Left kidney (tissue), 2 donors: ENCODE results near the gene OTOGL. TPM values are rescaled to one million over a fixed set of nuclear protein-coding genes. Genes with fewer than 3 reads are reported as not detected.
A peak's percentile ranks its signal among the peaks of the same experiment; 100 is the strongest.
"Not testable (repeated sequence)": the region's sequence is repeated elsewhere in the genome, so short reads cannot be mapped to it uniquely, and the experiment has no call there.

Experiments
- DNase-seq: peaks from one replicate; pipeline ENCODE4 v3.0.0-alpha.2; 2013
- polyA plus RNA-seq: library from polyadenylated mRNA; unstranded; fragments of 120-200 nt; gene quantifications from one replicate; pipeline ENCODE4 v1.2.1, GENCODE V29; 2013; ENCODE audit not compliant: insufficient read length

OTOGL gene
- polyA plus RNA-seq, 1 donor = 0.95 TPM

DNA sequence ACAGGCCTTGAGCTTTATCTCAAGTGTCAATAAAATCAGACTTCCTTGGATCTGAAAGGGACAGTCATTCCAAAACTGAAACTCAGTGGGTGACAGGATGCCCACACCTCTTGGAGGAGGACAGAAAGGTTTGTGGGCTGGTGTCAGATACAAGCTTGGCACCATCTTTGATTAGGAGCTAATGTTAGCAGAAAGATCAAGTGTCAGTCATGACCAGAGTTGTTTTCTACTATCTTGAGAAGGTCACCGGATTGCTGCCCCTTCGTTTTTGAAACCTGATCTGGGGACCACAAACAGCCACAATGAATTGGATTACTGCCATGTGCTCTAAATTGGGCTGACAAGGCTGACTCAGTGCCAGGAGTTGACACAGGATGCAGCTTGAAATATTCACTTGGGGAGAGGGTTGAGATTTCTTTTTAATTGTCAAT lies 88.3 kb downstream of the OTOGL start:
- peak; percentile 53 for DNase-seq

DNA sequence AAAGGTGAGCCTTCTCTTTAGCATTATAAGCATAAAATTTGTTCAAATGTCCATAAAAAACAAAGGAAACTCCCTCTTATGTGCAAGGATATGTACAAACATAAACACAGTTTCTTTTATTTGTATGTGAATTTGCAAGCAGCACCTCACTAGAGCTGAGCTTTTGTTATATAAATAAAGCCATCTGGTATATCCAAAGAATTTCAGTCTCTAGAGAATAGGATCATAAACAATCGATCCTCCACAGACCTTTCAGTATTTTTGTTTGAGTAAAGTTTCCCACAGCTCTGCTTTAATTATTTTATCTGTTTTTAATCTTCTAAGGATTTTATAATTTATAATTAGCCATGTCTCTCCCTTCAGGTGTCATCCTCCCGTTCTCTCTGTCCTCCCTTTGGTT lies 89.2 kb downstream of the OTOGL start:
- DNase-seq = no peak

DNA sequence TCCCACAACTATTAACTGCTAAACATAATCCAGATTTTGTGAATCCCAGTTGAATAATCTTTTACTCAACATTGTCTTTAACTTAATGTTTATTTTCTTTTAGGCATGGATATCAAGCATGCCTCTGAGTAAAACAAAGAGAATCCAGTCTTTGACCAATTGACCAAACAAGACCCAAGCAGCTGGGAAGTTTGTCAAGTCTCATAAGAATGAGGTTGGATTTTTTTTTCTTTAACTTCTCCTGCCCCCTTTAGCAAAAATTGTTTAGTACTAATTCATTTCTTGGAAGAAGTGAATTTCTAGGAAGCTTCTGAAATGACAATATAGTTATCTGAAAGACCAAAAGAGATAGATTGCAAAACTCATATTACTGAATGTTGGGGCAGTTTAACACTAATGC lies 89.9 kb downstream of the OTOGL start:
- DNase-seq = no peak

DNA sequence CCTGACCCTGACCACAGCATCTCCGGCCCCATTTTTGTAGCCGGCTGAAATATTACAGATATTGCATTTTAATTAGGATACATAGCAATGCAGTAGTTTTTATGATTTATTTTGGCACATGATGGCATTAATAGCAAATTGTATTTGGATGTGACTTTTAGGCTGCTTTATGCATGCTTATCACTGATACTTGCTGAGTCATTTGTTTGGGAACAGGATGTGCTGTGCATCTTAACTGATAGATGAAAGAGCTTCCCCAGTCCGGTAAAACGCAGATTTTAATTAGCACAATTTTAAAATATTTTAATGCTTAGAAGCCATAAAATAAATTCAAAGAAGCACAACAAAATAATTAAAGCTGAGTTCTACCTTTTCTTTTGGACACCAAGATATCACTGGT lies 90.7 kb downstream of the OTOGL start:
- DNase-seq = no peak

DNA sequence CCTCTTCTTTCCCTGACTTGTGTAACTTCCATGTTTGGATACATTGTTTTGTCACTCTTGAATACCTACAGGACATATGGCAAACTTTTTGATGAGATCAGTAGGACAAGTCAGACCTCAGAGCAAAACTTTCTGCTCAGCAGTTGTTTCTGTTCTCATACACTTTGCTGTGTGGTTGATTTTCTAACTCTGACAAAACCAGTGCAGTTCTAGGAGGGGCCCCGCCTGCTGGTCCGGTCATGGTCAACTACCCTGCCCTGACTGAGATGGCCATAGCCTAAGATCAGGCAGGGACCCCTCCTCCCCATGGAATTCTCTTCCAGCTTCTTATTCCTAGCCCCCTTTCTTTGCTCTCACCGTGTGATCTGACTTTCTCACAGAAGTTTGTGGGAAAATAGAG lies 92.8 kb downstream of the OTOGL start:
- no peak for DNase-seq

DNA sequence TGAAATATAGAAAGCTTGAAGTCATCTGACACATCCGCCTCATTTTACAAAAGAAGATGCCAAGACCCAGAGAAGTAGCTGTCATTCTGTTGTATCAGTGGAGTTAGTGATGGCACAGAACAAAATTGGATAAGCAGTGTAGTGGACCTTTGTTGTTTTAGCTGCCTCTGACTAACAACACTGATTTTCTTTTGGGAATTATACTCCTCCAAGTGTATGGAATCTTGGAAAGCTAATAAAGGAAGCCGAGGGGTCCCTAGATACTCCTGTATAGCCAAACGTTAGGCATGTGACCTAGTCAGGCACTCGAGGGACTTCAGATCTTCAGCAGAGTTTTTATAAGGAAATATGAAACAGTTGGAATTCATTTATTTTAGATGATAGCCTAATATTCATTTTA lies 94.5 kb downstream of the OTOGL start:
- DNase-seq = no peak

DNA sequence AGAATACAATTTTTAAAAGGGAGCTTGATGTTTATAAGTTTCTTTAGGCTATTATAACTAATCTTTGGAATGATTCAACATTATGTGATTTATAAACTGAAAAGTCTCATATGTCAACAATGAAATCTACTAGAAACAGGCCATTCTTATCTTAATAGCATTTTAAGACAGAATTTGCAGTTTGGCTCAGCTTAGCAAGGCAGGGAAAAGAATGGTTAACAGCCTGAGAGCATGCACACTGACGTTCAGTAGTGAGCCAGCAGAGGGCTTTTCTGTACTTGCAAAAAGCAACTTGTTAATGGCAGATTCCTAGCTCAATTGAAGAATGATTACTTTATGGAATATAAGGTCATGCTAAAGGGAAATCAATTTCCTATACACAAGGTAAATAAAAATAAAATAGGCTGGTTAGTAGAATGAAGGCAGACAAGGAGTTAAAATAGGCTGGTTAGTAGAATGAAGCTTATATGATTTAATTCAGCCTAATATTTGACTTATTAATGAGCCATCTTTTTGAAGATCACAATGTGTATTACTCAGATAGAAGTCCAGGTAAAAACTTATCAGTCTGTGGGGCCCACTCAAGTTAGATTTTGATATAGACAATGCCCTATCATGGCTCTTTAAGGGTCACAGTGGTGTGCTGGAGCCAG lies 95.9 kb downstream of the OTOGL start:
- no peak for DNase-seq

DNA sequence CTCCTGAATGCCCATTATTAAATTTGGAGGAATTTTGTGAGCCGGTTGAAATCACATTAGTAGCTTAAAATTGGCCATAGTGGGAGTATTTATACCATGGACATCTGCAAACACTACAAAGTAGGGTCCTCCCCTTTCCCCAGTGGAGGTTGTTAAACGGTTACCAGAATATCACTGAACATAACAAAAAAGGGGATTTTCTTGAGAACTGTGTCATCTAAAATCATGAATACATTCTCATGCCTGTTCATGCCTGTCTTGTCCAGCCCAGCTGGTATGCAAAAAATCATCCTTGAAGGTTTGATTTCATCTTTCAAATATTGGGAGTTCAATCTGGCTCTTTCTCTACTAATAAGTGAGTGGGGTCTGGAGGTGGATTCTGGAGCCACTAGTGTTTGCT lies 96.4 kb downstream of the OTOGL start:
- DNase-seq = no peak

DNA sequence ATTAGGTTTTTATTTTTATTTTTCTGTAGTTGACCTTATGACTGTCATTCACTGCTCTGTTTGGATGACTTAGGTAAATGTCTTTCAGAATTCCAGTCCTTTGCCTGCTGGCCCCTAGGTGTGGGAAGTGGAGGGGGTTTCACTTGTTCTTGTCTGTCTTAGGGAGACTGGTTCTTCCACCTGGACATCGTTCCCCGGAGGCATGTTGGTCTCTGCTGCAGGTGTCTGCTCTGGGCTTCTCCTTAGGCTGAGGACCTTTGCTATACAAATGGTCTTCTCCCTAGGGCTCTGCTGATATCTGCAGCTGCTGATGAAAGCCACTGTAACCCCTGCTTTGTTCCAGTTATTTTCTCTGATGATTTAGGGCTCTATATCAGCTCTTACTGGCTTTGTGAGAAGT lies 97.1 kb downstream of the OTOGL start:
- DNase-seq = no peak

DNA sequence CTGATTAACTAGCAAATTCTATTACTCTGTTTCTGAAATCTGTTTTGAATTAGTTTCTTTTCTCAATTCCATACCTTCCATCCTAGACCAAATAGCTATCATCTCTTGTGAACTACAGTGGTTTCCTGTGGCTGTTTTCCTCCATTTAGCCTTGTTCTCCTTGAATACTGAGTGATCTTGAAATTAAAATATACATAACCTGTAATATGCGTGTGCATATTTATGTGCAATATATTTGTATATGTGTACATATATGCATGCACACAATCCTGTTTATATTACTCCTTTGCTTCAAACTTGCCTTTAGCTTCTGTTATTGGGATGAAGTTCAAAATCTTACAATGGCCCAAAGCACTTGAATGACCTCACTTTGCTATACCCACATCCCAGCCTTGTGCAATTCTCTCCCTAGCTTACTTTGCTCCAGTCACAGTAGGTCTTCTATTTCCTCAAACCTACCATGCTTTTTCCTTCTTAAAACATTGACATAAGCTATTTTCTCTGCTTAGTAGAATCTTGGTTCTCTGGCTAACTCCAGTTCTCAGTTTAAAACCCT lies 99.5 kb downstream of the OTOGL start:
- DNase-seq = no peak

DNA sequence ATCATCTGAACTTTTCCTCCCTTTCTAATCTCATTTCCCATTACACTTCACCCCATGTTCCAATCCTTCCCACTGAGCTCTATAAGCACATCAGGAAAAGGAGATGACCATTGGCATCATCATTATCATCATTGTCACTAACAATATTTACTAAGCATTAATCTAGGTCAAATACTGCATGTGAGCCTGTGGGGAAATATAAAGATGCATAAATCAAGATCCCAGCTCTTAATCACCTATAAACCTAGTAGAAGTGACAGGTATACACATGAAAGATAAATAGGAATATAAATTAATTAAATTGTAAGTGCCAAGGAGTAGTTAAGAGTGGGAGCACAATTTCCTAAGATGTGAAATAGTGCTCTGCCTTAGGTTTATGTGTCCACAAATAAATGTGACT lies 100.6 kb downstream of the OTOGL start:
- no peak for DNase-seq

DNA sequence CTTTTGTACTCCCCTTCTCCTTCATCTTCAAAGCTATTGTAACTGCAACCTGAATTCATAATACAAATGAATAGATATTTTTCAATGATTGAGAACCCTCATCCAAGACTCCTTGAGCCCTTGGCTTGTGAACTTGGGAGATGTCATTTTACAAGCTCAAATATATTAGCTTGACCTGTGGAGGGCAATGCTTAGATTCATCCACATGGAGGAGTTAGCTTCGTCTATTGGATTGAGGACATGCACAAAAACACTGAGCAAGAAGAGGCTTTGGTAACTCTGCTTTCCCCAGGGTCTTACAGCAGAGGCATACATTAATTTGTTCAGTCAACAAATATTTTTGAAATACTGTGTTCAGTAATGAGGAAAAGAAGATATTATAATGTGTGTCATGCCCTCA lies 101.1 kb downstream of the OTOGL start:
- DNase-seq = no peak

DNA sequence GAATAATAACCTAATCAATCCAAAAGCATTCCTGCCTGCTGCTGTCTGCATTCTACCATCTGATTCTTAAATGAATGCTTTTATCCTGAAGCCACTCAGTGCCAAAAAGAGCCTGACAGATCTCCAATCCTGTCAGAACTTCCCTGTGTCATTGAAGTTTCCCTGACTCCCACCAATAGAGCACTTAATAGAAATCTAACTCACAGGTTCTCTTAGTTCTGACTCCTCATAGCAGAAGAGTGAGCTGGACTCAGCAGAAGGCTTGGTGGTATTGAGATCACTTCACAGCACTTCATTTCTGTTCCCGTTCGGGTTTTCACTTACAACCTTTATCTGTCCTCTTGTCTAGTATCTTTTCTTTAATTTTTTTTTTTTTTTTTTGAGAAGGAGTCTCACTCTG lies 102.6 kb downstream of the OTOGL start:
- no peak for DNase-seq

DNA sequence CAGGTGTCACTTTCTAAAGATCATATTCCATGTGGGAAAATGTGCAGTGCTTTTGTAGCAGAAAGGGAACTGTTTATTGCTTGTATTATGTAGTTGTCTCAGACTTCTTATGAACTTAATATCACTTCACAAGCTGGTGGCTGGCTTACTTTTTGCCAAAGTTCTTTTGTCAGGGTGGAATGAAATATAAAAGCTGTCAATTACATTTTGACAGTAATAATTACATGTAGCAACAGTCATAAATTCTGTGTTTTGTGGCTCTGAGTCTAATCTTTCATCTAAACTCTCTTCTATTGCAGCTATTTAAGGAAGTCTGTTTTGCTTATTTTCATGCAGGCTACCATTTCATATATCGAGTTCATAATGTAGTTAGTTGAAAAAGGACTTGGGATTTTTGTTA lies 106.6 kb downstream of the OTOGL start:
- no peak for DNase-seq

DNA sequence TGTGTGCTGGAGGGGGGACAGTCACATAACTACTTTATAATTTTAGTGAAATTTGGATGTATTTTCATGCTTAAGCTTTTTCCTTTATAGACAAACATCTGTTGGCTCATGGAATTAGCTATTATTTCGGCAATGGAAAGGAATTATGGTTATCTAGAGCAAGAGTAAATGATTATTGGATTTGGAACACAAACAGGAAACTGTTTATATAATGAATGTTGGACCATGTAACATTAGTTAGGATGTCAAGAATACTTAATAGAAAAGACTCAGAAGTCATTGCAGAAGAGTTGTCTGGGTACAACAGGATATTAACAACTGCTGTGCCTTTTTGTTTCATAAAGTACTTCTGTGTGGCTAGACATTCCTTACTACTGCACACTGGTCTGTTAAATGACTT lies 108.7 kb downstream of the OTOGL start:
- DNase-seq = no peak

DNA sequence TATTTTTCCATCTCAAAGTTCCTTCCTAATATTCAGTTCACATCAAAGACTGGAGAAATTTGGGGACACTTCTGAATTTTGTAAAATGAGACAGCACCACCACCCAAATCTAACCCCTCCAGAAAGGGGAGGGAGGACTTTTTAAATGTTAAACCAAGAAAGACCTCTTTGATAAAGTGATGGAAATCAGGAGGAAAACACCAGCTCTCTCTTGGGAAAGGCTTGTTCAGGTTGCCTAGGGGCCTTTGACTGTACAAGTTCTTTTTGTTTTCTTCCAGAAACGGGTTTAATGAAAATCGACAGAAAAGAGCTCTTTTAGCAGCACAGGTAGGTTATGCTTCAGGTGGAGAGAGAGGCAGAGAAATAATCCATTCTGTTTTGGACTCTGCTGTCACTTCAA lies 112.3 kb downstream of the OTOGL start:
- DNase-seq = no peak

DNA sequence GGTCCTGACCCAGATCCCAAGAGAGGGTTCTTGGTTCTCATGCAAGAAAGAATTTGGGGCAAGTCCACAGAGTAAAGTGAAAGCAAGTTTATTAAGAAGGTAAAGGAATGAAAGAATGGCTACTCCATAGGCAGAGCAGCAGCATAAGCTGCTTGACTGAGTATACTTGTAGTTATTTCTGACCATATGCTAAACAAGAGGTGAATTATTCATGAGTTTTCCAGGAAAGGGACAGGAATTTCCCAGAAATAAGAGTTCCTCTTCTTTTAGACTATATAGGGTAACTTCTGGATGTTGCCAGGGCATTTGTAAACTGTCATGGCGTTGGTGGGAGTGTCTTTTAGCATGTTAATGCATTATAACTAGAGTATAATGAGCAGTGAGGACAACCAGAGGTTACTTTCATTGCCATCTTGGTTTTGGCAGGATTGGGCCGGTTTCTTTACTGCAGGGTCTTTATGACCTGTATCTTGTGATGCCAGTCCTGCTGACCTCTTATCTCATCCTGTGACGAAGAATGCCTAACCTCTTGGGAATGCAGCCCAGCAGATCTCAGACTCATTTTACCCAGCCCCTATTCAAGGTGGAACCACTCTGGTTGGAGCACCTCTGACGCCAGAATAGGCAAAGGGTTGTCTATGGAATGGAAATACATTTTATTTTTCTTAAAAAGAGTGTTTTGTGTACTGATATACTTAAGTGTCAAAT lies 113.8 kb downstream of the OTOGL start:
- DNase-seq = no peak

DNA sequence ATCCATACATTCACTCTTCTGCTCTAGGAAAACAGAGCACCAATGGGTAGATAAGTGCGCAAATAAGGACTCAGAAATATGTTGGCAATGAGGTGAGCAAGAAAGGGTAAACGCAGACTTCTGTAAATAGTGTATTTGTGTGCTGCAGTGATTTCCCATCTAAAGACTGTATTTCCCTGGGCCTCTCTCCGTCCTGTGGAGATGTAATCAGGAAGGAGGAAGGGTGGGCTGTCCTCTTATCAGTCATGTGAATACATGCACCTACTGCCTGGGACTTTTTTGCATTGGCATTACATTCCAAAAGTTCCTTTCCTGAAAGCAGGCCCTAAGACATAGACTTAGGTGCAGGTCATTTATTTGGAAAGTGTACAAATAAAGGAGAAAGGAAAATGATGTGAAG lies 114.5 kb downstream of the OTOGL start:
- no peak for DNase-seq

DNA sequence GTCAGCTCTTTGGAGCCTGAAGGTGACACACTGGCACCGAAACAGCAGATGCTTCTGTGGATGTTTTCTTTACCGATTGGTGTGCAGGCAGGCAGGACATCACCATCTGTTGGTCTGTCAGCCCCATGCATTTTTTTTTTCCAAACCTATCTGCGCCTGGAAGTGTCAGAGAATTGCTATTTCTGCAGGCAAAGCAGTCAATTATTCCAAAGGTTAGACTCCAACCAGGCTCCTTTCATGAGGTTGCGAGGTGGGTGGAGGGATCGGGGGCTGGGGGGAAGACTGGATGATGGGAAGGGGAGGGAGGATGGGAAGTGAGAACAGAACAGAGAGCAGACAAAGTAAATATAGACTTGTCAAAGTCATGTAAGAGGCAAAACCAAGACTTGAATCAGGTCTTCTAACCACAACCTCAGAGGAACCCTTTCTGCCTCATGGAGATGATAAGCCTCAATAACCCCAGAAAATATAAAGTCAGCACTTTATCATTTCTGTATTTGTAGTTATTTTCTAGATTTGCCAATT lies 117.7 kb downstream of the OTOGL start:
- no peak for DNase-seq

DNA sequence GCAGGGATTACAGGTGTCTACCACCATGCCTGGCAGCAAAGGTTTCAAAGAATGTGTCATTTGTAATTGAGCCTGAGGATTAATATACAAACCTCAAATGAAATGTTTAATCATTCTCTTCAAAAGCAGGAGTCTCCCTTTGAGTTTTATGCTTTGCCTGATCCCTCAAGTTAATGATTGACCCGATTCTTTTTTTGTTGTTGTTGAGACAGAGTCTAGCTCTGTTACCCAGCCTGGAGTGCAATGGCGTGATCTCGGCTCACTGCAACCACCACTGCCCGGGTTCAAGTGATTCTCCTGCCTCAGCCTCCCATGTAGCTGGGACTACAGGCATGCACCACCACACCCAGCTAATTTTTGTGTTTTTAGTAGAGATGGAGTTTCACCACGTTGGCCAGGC lies 119.6 kb downstream of the OTOGL start:
- peak; percentile 17 for DNase-seq

DNA sequence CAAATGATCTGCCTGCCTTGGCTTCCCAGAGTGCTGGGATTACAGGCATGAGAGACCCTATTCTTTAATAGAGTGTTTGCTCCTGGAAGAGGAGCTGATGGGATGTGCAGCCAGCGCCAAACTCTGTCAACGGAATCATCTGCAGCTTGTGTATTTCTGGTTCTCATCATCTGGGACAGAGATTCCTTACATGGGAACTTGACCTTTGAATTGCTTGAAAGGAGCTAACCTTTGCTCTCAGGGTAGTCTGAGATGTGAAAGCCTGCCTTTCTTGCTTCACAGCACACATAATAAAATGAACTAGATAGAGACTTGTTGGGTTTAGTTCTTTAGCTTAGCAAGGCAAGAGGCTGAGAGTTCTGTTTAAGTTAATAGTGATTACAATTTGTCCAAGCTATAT lies 120.0 kb downstream of the OTOGL start:
- no peak for DNase-seq

DNA sequence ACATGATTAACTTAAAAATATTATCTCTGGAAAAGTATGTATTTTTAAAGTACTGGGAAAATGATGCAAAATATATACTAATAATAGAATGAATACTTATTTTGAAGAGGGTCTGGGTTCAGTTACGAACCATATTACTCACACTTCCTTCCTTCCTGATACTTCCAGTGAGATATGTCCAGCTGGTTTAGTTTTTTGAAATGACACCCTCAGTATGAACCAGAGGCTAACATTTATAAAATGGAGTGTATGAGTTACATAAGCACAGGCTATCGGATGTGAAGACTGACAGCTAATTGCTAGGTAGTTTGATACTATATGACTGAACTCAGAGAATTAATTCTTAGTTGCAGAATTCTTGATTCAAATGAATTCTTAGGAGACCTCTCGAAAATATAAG lies 122.9 kb downstream of the OTOGL start:
- DNase-seq = no peak

DNA sequence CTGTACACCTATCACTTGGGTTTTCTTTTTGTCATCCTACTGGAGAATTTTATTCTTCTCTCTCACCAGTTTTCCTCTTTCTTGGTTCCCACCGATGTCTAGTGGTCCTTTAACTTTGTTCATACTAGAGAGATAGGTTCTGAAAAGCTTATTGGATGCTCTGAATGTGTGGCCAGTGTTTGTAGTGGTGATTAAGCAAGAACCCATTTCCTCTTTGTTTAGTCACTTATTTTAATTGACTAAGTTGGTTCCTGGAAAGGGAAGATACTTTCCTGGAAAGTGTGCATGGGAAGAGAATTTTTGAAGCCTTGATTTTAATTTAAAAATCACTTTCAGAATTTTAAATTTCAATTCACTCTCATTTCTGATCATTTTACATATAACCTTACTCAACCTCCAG lies 127.2 kb downstream of the OTOGL start:
- DNase-seq = no peak

DNA sequence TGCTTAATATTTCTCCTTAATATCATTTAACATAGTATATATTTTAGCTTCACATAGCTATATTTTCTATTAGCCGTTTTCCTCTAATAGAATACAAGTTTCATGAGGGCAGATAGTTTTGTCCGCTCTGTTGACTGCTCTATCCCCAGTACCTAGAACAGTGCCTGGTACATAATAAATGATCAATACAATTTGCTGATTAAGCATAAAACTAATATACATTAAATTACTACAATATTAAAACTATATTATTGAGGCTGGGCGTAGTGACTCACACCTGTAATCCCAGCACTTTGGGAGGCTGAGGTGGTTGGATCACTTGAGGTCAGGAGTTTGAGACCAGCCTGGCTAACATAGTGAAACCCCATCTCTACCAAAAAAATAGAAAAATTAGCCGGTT lies 128.6 kb downstream of the OTOGL start:
- not testable (repeated sequence) for DNase-seq
